HG02885 (cell line): ENCODE data around the gene UGGT2.
"Not testable (repeated sequence)": the region's sequence is repeated elsewhere in the genome, so short reads cannot be mapped to it uniquely, and the experiment has no call there.

Experiments
- ATAC-seq: cut with Tn5 transposase; IDR thresholded peaks from one replicate; pipeline ENCODE4 v1.9.1; 2021; ENCODE audit warnings: mild to moderate bottlenecking; ENCODE audit not compliant: unreplicated experiment, poor library complexity

UGGT2 gene

DNA sequence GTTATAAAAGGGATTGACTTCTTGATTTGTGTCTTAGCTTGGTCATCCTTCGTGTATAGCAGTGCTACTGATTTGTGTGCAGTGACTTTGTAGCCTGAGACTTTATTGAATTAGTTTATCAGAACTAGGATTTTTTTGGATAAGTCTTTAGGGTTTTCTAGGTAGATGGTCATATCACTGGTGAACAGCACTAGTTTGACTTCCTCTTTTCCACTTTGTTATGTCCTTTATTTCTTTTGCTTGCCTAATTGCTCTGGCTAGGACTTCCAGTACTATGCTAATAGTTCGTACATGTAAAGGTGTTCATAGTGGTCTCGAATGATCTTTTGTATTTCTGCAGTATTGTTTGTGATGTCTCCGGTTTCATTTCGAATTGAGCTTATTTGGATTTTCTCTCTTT is 230.9 kb downstream of the UGGT2 start:
- no peak for ATAC-seq

DNA sequence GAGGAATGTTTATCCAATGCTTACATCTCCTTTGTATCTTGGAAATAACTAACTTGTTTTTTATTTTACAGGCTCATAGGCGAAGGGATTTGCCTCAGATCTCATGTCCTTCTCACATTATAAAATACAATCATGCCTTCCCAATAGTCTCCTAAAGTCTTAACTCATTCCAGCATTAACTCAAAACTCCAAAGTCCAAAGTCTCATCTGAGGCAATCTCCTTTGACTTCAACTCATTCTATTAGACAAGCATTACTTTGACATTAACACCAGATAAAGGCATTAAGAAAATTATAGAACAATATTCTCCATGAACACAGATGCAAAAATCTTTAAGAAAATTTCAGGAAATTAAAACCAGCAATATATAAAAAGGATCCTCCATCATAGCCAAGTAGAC is 238.7 kb downstream of the UGGT2 start:
- ATAC-seq, result no peak

DNA sequence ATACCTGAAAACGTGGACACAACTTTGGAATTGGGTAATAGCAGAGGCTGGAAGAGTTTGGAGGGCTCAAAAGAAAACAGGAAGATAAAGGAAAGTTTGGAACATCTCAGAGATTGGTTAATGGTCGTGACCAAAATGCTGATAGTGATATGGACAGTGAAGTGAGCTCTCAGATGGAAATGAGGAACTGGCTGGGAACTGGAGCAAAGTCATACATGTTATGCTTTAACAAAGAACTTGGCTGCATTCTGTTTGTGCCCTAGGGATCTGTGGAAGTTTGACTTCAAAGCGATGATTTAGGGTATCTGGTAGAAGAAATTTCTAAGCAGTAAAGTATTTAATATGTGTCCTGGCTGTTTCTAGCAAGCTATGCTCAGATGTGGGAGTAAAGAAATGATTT is 240.1 kb downstream of the UGGT2 start:
- no peak for ATAC-seq

DNA sequence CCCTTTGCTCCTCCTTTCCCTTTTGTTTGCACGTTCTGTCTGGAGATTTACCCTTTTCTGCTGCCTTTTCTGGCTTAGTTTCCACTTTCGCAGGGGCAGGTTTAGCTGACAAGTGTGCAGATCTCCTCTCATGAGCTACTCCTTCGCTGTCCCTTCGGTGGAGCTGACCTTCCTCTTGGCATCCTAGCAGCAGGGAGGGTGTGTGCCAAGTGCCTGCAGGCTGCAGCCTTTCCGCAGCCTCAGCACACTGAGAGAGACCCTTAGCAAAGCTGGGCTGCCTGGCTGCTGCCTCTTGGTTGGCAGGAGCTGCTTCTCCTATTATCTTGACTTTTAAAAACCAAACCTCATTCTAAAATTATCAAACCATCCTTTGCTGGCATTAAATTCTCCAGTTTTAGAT is 243.8 kb downstream of the UGGT2 start:
- no peak for ATAC-seq

DNA sequence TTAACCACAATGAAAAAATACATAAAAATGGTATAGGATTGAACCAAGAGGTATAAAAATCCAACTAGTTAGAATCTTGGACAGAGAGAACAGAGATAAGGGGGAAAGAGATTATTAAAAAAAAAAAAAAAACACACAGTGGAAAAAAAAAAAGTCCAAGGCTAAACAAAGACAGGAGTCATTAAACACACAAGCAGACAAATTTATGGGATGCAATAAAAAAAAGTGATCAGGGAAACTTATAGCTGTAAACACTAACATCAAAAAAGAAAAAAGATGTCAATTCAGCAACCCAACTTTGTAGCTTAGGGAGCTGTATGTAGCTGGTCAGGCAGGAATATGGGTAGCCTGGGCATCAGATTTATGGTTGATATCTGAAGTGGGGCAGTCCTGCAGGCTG is 247.3 kb downstream of the UGGT2 start:
- no peak for ATAC-seq

DNA sequence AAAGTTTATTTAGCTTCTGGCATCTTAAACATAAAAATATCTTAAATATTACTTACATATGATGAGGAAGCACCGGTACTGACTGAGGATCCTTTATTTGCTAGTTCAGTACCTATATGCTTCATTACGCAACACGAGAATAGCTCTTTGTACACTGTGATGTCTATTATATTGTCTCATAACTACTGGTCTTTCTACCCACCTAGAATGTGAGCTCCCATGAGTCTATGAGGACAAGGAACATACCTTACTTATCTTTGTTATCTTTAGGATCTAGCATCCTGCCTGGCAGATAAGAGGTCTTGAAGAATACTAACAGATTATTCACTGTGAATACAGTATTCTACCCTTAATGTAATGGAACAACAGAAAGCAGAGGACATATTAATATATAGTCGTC is 251.4 kb downstream of the UGGT2 start:
- ATAC-seq, result no peak

DNA sequence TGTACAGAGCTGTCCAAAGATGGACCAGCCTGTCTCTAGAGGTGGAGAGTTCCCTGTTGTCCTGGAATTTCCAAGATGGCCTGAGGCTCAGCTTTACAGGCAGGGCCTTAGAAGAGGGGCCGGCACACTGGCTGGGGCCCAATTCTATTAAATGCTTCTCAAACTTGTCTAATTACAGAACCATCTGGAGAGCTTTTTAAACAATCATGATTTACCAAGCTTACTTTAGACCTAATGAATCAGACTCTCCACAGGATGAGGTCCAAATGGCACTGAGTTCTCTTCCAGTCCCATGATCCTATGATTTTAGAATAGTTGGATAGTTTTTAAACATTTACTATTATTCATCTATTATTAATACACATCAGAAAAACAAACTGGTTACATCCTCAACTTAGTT is 252.8 kb downstream of the UGGT2 start:
- ATAC-seq, result no peak

DNA sequence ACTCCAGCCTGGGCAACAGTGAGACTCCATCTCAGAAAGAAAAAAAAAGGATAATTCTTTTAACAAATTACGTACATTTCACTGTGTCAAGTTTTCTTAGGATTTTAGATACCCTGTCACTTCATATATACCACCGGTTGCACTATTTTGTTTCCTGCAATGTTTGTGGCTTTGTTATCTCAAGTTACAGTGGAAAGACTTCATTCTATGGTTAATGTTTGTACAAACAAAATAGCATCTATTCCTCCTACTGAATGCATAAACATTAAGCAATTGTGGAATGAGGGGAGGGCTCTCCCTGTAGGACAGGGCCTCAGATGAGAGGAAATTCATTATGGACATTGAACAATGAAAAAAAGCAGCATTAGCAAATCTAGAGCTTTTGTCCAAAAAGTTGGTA is 256.2 kb downstream of the UGGT2 start:
- ATAC-seq, result no peak

DNA sequence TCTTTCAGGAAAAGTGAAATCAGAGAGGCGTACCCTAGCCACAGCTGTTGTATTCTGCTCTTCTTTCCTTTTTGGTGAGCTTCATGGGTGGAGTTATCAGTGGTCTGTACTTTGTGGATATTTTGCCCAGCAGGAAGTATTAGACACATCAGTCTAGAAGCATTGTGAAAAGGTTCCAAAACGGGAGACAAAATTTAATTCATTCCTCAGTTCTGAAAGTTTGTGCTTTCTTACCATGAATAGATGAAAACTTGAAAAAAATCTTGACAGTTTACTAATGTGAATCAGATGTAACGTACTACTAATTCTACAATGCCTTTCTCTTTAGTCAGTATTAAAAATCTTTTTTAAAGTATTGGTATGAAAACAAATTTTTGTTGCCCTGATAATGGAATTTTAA is 259.4 kb downstream of the UGGT2 start:
- ATAC-seq, result no peak

DNA sequence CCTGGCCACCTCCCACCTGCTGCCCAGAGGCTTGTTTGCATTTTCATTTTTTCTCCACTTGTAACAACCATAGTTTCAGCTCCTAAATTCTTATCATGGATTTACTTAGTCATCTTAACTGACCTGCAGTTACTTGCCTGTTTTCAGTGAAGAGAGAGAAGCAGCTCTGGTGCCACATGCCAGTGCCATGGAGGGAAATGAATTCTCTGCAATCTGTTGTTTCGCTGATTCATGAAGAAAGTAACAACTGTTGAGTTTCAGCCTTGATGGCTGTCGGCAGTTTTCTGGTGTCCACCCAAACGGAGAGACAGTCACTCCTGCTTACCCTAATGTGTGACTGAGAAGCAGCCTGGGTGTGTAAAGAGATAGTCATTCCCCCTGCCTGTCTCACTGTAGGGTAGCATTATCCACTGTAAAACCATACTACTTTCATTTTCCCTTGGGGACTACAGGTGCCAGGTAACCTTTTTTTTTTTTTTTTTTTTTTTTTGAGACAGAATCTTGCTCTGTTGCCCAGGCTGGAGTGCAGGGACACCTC is 260.1 kb downstream of the UGGT2 start:
- ATAC-seq, result no peak

DNA sequence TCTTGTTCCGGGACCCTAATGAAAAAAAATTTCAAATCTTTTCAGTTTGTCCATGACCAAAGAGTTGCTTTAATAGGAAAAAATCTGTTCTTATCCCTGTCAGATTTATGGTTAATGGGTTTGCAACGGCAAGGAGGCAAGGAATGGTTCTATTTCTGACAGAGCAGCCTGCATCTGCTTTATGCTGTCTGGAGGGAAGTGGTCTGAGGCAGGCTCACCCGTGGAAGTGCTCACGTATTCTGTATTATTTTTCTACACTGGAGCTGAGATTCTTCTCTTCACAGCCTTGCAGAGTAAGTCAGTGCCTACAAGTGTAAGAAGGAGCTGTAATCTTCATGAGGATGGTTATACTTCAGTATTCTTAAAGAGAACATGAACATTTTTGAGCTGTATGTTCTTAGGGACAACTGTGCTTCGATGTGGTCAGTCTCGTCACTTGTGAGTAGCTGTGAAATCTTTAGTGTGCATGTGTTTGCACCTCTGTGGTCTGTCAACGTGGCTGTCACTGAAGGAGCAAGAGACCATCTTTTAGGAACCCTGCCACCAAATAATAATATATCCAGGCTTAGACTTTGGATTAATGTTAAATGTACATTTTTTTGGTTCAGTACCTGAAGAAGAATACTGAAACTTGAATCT is 262.0 kb downstream of the UGGT2 start:
- no peak for ATAC-seq

DNA sequence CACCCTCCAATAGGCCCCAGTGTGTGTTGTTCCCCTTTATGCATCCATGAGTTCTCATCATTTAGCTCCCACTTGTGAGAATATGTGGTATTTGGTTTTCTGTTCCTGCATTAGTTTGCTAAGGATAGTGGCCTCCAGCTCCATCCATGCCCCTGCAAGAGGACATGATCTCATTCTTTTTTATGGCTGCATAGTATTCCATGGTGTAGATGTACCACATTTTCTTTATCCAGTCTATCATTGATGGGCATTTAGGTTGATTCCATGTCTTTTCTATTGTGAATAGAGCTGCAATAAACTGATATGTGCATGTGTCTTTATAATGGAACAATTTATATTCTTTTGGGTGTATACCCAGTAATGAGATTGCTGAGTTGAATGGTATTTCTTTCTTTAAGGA is 263.9 kb downstream of the UGGT2 start:
- ATAC-seq, result not testable (repeated sequence)

DNA sequence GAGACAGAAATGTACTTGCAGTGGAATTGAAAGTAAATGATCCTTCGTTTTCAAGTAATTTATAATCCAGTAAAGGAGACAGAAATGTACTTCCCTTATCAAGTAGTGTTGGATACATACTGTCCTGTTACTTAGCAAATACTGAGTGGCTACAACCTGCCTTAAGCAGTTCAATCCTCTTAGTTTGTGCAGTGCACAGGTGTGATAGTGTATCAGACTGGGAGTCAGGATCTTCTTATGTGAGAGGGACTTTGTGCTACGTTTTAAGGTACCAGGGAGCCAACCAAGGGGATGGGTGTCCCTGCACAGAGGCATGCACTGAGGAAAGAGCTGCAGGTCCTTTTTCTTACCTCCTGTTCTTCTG is 265.1 kb downstream of the UGGT2 start:
- ATAC-seq, result no peak

DNA sequence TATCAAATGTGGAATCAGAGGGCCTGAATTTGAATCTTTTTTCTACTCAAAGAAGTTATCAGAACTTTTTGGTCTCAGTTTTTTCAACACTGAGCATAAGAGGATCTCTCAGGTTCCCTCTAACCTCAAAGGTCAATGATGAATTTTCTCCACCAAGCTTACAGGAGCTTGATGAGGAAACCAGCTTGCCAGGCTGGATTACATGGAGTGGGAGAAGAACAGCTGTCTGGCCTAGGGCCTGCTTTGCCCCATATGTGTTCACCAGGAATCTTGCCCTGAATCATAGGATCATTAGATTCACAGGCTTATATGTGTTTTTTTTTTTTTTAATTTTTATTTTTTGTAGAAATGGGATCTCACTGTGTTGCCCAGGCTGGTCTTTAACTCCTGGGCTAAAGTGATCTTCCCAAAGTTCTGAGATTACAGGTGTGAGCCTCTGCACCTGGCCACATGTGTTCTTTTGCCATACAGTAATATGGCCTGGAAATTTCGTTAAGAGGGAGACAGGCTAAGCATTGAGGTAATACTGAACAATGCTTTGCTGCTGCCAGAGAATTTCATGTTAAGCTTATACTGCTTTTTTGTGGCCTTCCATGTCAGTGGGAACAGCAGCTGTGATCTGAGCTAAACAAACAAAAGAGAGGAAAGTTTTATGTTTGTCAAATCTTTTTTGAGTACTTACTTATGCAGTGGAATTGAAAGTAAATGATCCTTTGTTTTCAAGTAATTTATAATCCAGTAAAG is 265.7 kb downstream of the UGGT2 start:
- no peak for ATAC-seq

DNA sequence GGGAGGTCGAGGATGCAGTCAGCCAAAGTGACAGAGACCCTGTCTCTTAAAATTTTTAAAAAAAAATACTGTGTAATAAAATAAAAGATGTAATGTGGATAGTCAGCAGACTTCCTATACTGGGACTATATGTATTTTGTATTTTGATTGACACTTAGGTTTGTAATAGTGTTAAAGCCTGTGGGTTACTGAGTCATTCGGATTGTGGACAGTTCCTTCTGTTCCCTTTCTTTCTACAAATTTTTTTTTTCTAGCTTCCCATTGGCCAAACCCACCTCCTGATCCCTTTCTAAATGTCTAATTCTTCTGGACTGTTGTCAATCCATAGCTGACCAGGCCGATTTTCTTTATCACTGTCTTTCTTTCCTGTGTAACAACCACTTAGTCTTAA is 268.3 kb downstream of the UGGT2 start:
- ATAC-seq, result no peak

DNA sequence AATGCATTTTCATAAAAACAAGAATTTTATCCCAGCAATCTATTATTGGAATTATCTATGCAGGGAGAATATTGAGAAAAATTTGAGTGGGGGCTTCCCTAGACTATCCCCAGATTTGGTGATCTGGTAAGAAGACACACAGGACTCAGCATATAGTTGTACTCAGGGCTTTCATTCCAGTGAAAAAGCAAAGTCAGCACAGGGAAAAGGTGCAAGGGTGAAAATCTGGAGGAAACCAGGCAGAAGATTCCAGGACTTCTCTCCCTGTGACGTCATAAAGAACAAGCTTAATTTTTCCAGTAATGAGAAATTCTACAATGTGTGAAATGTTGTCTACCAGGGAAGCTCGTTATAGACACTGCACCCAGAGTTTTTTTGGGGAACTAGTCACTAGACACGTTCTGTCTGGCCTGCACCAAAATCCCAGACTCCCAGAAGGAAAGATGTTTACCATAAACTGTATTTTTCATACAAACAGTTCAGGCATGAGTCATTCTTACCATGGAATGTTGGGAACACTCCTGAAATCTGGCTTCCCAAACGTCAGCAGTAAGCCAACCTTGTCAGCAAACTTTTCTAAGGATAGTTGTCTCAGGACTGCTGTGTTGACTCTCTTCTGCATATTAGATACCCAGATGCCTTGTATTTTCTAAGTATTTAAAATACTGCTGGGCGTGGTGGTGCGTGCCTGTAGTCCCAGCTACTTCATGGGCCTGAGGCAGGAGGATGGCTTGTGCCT is 268.9 kb downstream of the UGGT2 start:
- no peak for ATAC-seq

DNA sequence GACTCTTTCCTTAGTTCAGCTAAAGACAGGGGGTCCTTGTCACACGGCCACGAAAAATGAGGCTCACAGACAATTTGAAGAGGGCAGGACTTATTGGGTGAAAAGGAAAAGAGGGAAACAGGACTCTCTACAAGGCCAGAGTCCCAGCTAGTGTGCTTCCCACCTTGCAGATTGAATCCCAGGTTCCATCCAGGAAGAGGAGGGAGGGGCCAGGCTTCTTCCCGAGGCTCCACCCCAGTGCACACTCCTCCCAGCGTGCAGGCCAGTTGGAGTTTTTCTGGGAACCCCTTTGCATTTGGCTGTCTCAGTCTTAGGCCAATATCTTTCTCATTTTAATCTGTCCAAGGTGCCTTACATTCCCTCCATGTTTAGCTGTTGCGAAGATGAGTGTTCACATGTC is 269.5 kb downstream of the UGGT2 start:
- ATAC-seq, result no peak

DNA sequence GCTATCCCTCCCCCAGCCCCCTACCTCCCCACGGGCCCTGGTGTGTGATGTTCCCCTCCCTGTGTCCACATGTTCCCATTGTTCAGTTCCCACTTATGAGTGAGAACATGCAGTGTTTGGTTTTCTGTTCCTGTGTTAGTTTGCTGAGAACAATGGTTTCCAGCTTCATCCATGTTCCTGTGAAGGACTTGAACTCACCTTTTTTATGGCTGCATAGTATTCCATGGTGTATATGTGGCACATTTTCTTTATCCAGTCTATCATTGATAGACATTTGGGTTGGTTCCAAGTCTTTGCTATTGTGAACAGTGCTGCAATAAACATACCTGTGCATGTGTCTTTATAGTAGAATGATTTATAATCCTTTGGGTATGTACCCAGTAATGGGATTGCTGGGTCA is 271.3 kb downstream of the UGGT2 start:
- ATAC-seq, result not testable (repeated sequence)

DNA sequence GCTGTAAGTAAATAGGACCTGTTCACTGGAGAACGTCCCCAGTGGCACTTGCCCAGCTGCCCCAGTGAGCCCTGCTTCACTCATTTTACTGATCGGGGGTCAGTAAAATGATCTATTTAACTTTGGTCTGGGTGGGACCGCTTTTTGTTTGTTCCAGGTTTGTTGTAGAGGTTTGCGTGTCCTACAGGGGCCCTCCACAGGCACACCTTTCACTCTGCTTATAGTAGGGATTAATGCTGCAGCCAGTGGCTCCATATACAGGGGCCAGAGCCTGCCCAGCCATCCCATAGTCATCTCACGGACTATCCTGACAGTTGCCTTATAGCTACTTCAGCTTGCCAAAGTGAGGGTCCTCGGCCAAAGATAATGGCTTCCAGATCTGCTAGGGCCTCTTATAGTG is 272.2 kb downstream of the UGGT2 start:
- ATAC-seq, result no peak

DNA sequence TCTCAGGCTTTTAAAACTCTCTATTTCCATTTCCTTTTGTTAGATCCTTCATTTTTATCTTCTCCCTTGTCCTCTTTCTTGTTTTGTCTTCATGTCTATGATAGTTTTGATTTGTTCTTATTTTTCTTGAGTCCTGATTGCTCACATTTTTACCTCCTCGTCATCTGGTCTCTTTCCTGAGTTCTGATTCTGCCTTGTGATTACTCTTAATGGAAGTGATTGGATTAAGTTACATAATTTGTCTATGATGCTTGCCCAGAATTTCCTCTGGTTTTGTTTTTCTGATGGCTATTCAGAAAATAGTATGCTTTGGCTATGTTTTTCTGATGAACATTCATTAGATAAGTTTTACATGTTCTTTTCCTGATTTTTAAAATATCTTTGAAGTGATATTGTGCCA is 273.7 kb downstream of the UGGT2 start:
- no peak for ATAC-seq

DNA sequence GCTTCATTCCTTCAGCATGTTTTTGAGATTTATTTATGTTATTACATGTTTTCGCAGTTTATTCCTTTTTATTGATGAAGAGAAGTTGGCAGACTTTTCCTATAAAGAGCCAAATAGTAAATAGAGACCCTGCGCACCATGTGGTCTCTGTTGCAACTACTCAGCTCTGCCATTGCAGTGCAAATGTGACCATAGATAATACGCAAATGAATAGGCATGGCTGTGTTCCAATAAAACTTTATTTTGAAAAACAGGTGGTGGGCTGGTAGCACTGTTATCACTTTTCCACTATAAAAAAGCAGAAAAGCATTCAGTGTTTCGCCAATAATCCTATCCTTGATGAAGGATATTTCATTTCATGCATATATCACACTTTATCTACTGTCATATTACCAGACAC is 281.3 kb downstream of the UGGT2 start:
- ATAC-seq, result no peak
